Trophoblast cell (in vitro differentiated cells and primary cell): ENCODE data around the gene CYP3A4. TPM values are rescaled to one million over a fixed set of nuclear protein-coding genes. Genes with fewer than 3 reads are reported as not detected.

Experiments used
- DNase-seq, 2 donors: peaks; one replicate each; pipeline ENCODE4 v3.0.0-alpha.2; 2016
- H2AFZ ChIP-seq: 2 replicates; pipeline ENCODE4 v1.6.1; 2013; ENCODE audit warnings: low read length, moderate library complexity, mild to moderate bottlenecking; ENCODE audit not compliant: insufficient read depth, poor library complexity
- H2AK5ac ChIP-seq: 2 replicates; pipeline ENCODE4 v1.6.1; 2013; ENCODE audit warnings: mild to moderate bottlenecking, low read length
- H2BK120ac ChIP-seq: 2 replicates; pipeline ENCODE4 v1.6.1; 2013; ENCODE audit warnings: low read length, mild to moderate bottlenecking, moderate library complexity; ENCODE audit not compliant: insufficient read depth, poor library complexity
- H2BK12ac ChIP-seq: 2 replicates; pipeline ENCODE4 v1.6.1; 2013; ENCODE audit warnings: mild to moderate bottlenecking, low read length, moderate library complexity
- H2BK5ac ChIP-seq: 2 replicates; pipeline ENCODE4 v1.6.1; 2013; ENCODE audit warnings: low read length, low read depth, moderate library complexity, mild to moderate bottlenecking; ENCODE audit not compliant: poor library complexity
- H3K14ac ChIP-seq: 2 replicates; pipeline ENCODE4 v1.6.1; 2013; ENCODE audit warnings: mild to moderate bottlenecking, low read length
- H3K18ac ChIP-seq: 2 replicates; pipeline ENCODE4 v1.6.1; 2013; ENCODE audit warnings: mild to moderate bottlenecking, low read length
- H3K23ac ChIP-seq: 2 replicates; pipeline ENCODE4 v1.6.1; 2013; ENCODE audit warnings: low read length
- H3K27ac ChIP-seq: 2 replicates; pipeline ENCODE4 v1.5.1; 2013; ENCODE audit warnings: low read depth, mild to moderate bottlenecking, inconsistent platforms, low read length, moderate library complexity
- H3K27me3 ChIP-seq: 2 replicates; pipeline ENCODE4 v1.6.1; 2013; ENCODE audit warnings: inconsistent platforms, mild to moderate bottlenecking, low read length, moderate library complexity; ENCODE audit not compliant: insufficient read depth
- H3K36me3 ChIP-seq, 2 experiments: 1 replicate in 1 of 2; 2 replicates in 1 of 2; pipeline ENCODE4 v1.6.1; 2013; ENCODE audit warnings: low read length in 2 of 2, mild to moderate bottlenecking in 2 of 2, moderate library complexity in 1 of 2; ENCODE audit not compliant: insufficient read depth in 2 of 2, control insufficient read depth in 1 of 2
- H3K4ac ChIP-seq: 2 replicates; pipeline ENCODE4 v1.6.1; 2013; ENCODE audit warnings: low read depth, mild to moderate bottlenecking, low read length, moderate library complexity
- H3K4me1 ChIP-seq, 2 experiments: 1 replicate in 1 of 2; 2 replicates in 1 of 2; pipeline ENCODE4 v1.6.1; 2013; ENCODE audit warnings: low read length in 2 of 2, mild to moderate bottlenecking in 2 of 2, moderate library complexity in 1 of 2; ENCODE audit not compliant: insufficient read depth in 2 of 2, control insufficient read depth in 1 of 2
- H3K4me2 ChIP-seq: 2 replicates; pipeline ENCODE4 v1.6.1; 2013; ENCODE audit warnings: inconsistent platforms, mild to moderate bottlenecking, low read length, moderate library complexity
- H3K4me3 ChIP-seq: 2 replicates; pipeline ENCODE4 v1.5.1; 2013; ENCODE audit warnings: mild to moderate bottlenecking, low read depth, low read length, inconsistent platforms
- H3K79me1 ChIP-seq: one replicate; pipeline ENCODE4 v1.6.1; 2013; ENCODE audit warnings: low read length
- H3K79me2 ChIP-seq: 2 replicates; pipeline ENCODE4 v1.6.1; 2013; ENCODE audit warnings: low read length, mild to moderate bottlenecking; ENCODE audit not compliant: control insufficient read depth, insufficient read depth, poor library complexity
- H3K9ac ChIP-seq: 2 replicates; pipeline ENCODE4 v1.6.1; 2013; ENCODE audit warnings: mild to moderate bottlenecking, low read length
- H3K9me3 ChIP-seq: 2 replicates; pipeline ENCODE4 v1.6.1; 2013; ENCODE audit warnings: low read depth, mild to moderate bottlenecking, control low read depth, inconsistent platforms, low read length; ENCODE audit not compliant: insufficient read depth
- H4K12ac ChIP-seq: 2 replicates; pipeline ENCODE4 v1.6.1; 2013; ENCODE audit warnings: low read depth, mild to moderate bottlenecking, low read length, moderate library complexity
- H4K8ac ChIP-seq: 2 replicates; pipeline ENCODE4 v1.6.1; 2013; ENCODE audit warnings: low read depth, mild to moderate bottlenecking, low read length, moderate library complexity
- H4K91ac ChIP-seq: one replicate; pipeline ENCODE4 v1.6.1; 2013; ENCODE audit warnings: low read depth, mild to moderate bottlenecking, low read length, moderate library complexity
- whole genome bisulfite sequencing: extraction: QIAGEN DNeasy Blood & Tissue Kit; methylation state at CpG from one replicate; pipeline ENCODE4 v1.1.7; 2013; ENCODE audit warnings: missing lambda C conversion rate; ENCODE audit not compliant: insufficient read length, insufficient coverage; ENCODE audit errors: extremely low coverage; 5-methylcytosine and 5-hydroxymethylcytosine counted together
- polyA plus RNA-seq: library from polyadenylated mRNA; stranded (reverse); fragments of 200-250 nt; gene quantifications from 2 replicates; pipeline ENCODE4 v1.2.3, GENCODE V29; 2013

The CYP3A4 gene
- polyA plus RNA-seq: 0.01 and 0.03 TPM in 2 replicates

DNA sequence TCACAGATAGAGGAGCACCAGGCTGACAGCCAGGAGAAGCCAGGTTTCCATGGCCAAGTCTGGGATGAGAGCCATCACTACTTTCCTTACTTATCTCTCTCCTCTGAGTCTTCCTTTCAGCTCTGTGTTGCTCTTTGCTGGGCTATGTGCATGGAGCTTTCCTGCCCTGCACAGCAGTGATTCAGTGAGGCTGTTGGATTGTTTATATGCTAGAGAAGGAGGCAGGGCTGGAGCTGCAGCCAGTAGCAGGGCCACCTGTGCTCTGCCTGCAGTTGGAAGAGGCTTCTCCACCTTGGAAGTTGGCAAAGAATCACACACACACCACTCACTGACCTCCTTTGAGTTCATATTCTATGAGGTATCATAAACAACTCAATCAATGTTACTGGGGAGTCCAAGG is at the start of gene CYP3A4:
Gene CYP3A4 (minus strand): TSS at position 178 of the 400 bp plus-strand sequence. CDS start 103 bp downstream, at position 75.
- Histone ChIP-seq H3K9ac (no peak within 1 kb of the TSS), H3K27me3 (no peaks in the 10 kb centered on the region), H4K8ac (no peak within 1 kb of the TSS), H3K4me1 (peaks cover 0 to 1% of the 10 kb centered on the region in 2 experiments), H4K91ac (no peak within 1 kb of the TSS), H3K27ac (no peak within 1 kb of the TSS), H3K79me1 (no peaks in the 10 kb centered on the region), H3K79me2 (no peaks in the 10 kb centered on the region), H3K4me3 (no peak within 1 kb of the TSS), H3K4me2 (no peak within 1 kb of the TSS), H2BK5ac (no peak within 1 kb of the TSS), H4K12ac (no peak within 1 kb of the TSS), H3K18ac (no peak within 1 kb of the TSS), H3K9me3 (no peaks in the 10 kb centered on the region), H3K14ac (no peak within 1 kb of the TSS), H2BK12ac (no peak within 1 kb of the TSS), H2BK120ac (no peak within 1 kb of the TSS), H3K36me3 (no peaks in the 10 kb centered on the region), H3K23ac (peak within 1 kb of the TSS; percentile 46), H2AFZ (no peak within 1 kb of the TSS), H3K4ac (no peak within 1 kb of the TSS), H2AK5ac (no peak within 1 kb of the TSS)
- DNase-seq: no peak

- Histone ChIP-seq H3K4me1 (peaks cover 0 to 2% of the 10 kb centered on the region in 2 experiments), H4K12ac (no peak overlapping the region), H3K4ac (no peak overlapping the region), H3K9ac (no peak overlapping the region), H3K4me2 (no peak overlapping the region), H3K4me3 (no peak overlapping the region), H3K79me2 (no peaks in the 10 kb centered on the region), H4K8ac (no peak overlapping the region), H2BK120ac (no peak overlapping the region), H3K9me3 (no peaks in the 10 kb centered on the region), H2AFZ (no peak overlapping the region), H3K23ac (no peak overlapping the region), H3K36me3 (no peaks in the 10 kb centered on the region), H2AK5ac (no peak overlapping the region), H3K27me3 (no peaks in the 10 kb centered on the region), H4K91ac (no peak overlapping the region), H3K27ac (no peak overlapping the region), H2BK12ac (no peak overlapping the region), H3K14ac (no peak overlapping the region), H2BK5ac (no peak overlapping the region), H3K79me1 (no peaks in the 10 kb centered on the region), H3K18ac (no peak overlapping the region)
- WGBS: no CpG with 5 or more reads among the region's 8 CpGs
- DNase-seq: peak in 1 of 2 donors; percentile 79
These were observed 49.4 kb upstream of the CYP3A4 start for GRCh38 chr7:99833289-99833877.

- Histone ChIP-seq H3K4ac (no peak overlapping the region), H3K23ac (no peak overlapping the region), H2AK5ac (no peak overlapping the region), H3K27ac (no peak overlapping the region), H2AFZ (no peak overlapping the region), H3K4me2 (no peak overlapping the region), H3K36me3 (no peaks in the 10 kb centered on the region), H2BK120ac (no peak overlapping the region), H2BK5ac (no peak overlapping the region), H3K27me3 (no peaks in the 10 kb centered on the region), H3K18ac (no peak overlapping the region), H2BK12ac (no peak overlapping the region), H3K14ac (no peak overlapping the region), H4K12ac (no peak overlapping the region), H3K4me3 (no peak overlapping the region), H4K8ac (no peak overlapping the region), H3K79me1 (no peaks in the 10 kb centered on the region), H3K4me1 (peaks cover 0 to 2% of the 10 kb centered on the region in 2 experiments), H3K9ac (no peak overlapping the region), H3K9me3 (no peaks in the 10 kb centered on the region), H3K79me2 (no peaks in the 10 kb centered on the region), H4K91ac (no peak overlapping the region)
- DNase-seq: peak in 1 of 2 donors; percentile 34
These were observed 47.6 kb upstream of the CYP3A4 start for GRCh38 chr7:99831595-99831994.

- H3K79me1 ChIP-seq: no peaks in the 10 kb centered on the region
- no peak overlapping the region for H4K12ac ChIP-seq
- H3K18ac ChIP-seq: no peak overlapping the region
- no peaks in the 10 kb centered on the region for H3K27me3 ChIP-seq
- no peak overlapping the region for H3K4me3 ChIP-seq
- no peaks in the 10 kb centered on the region for H3K36me3 ChIP-seq
- H4K8ac ChIP-seq: no peak overlapping the region
- H2BK5ac ChIP-seq: no peak overlapping the region
- no peak overlapping the region for H3K14ac ChIP-seq
- H2BK120ac ChIP-seq: no peak overlapping the region
- no peak overlapping the region for H3K27ac ChIP-seq
- no peak overlapping the region for H4K91ac ChIP-seq
- DNase-seq: peak in 1 of 2 donors; percentile 51
- no peak overlapping the region for H3K9ac ChIP-seq
- H3K4ac ChIP-seq: no peak overlapping the region
- H2BK12ac ChIP-seq: no peak overlapping the region
- no peaks in the 10 kb centered on the region for H3K9me3 ChIP-seq
- no peak overlapping the region for H3K4me2 ChIP-seq
- no peaks in the 10 kb centered on the region for H3K79me2 ChIP-seq
- H3K23ac ChIP-seq: no peak overlapping the region
- H3K4me1 ChIP-seq: peaks cover 0 to 4% of the 10 kb centered on the region in 2 experiments
- WGBS: no CpG with 5 or more reads among the region's 1 CpG
- no peak overlapping the region for H2AK5ac ChIP-seq
- H2AFZ ChIP-seq: no peak overlapping the region
These were observed 45.7 kb upstream of the CYP3A4 start for GRCh38 chr7:99829524-99830160.
